NCI-H146 (cell line): Measurements from ENCODE around the gene FAM131C.

ENCODE experiments used
- DNase-seq: peaks from one replicate; lab custom pipeline; 2025; lab: John Stamatoyannopoulos, UW

The FAM131C gene

DNA sequence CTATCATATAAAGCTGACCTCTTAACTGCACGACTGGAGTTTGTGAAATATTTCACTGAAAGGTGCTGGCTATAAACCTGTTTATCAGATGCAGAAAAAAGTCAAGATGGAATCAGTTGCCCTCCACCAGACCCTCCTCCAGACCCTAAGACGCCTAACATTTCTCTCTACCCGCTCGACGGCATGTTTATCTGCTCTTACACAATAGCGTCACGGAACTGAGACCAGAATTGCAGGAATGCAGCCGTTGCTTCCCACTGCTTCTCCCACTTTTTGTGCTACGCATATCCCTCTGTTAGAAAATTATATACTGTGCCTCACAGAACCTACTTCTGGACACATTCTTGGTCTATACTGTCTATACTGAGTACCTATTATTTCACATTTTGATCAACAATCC is 28.2 kb upstream of the FAM131C start:
- no peak for DNase-seq

DNA sequence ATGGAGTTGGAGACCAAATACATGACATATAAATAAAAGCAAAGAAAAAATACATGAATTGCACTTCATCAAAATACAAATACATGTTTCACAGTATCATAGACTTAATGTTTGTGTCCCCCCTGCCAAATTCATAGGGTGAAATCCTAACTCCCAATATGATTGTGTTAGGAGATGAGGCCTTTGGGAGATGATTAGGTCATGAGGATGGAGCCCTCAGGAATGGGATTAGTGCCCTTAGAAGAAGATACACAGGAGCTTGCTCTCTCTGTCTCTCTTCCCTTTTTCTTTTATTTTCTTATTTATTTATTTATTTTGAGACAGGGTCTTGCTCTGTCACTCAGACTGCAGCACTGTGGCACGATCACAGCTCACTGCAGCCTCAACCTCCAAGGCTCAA is 26.0 kb upstream of the FAM131C start:
- DNase-seq: no peak

DNA sequence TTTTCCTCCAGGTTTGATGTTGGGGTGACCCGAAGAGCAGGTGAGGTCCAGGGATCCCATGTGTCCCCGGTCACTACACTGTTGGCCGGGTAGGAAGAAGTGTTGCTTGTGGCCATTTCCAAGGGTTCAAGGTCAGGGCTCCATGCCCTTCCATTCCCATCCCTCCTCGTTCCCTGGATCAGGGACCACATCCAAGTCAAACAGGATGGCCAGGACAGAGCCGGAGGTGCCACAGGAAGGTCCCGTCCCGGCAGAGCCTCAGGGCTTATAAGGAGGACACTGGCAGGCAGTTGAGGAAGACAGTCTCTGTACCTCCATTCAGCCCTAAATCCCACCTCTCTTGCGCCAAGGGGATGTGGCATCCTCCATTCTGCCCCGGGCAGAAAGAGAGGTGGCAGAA is 22.0 kb upstream of the FAM131C start:
- DNase-seq: no peak

DNA sequence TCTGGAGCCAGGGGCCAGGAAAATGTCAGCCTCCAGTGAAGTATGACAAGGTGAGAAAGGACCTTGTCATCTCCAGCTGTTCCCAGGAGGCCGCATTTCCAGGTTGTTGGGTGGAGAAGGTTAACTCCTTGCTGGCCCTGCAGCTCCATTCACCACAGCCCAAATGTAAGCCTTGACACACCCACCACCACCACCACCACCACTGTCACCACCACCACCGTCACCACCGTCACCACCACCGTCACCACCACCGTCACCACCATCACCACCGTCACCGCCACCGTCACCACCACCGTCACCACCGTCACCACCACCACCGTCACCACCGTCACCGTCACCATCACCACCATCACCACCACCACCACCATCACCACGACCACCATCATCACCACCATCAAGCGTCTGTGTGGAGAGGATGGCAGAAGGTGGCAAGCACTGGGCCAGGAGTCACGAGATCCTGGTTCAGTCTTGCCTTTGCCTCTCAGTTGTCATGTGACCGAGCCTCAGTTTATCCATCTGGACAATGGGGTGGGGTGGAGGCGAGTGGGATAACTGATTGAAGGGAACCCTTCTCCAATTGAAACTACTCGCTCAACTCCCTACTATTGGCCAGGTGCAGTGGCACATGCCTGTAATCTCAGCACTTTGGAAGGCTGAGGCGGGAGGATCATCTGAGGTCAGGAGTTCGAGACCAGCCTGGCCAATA is 21.2 kb upstream of the FAM131C start:
- DNase-seq: no peak

DNA sequence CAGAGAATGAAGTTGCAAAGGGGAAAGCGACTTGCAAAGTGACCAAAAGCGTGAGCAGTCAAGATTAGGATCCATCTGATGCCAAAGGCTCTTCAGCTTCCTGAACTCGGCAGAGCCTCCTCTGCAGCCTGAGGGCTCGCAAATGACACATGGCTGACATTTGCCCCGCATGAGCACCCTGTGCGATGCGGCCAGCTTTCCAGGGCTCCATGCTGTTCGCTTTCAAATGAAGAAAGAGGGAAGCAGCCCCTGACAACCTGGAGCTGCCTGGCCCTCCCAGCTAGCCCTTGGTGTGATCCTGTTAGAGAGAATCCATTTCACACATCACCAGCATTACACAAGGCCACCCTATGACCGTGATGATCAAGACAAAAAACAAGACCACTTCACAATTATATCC is 20.2 kb upstream of the FAM131C start:
- DNase-seq: no peak

DNA sequence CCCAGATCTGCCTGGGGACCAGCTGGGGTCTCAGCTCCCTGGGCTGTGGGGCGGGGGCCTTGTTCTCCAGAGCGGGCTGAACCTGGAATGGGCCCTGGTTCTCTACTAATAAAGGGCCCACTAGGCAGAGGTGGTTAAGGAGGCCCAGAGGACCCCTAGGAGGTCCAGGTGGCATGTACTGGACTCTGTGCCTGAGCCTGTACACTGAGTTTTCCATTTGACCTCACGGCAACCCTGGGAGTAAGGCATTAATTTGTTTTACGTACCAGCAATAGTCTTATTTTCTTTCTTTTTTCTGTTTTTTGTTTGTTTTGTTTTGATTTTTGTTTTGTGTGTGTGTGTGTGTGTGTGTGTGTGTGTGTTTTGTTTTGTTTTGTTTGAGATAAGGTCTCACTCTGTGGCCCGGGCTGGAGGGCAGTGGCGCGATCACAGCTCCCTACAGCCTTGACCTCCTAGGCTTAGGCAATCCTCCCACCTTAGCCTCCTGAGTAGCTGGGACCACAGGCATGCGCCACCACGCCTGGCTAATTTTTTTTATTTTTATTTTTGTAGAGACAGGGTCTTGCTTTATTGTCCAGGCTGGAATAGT is 19.6 kb upstream of the FAM131C start:
- no peak for DNase-seq

DNA sequence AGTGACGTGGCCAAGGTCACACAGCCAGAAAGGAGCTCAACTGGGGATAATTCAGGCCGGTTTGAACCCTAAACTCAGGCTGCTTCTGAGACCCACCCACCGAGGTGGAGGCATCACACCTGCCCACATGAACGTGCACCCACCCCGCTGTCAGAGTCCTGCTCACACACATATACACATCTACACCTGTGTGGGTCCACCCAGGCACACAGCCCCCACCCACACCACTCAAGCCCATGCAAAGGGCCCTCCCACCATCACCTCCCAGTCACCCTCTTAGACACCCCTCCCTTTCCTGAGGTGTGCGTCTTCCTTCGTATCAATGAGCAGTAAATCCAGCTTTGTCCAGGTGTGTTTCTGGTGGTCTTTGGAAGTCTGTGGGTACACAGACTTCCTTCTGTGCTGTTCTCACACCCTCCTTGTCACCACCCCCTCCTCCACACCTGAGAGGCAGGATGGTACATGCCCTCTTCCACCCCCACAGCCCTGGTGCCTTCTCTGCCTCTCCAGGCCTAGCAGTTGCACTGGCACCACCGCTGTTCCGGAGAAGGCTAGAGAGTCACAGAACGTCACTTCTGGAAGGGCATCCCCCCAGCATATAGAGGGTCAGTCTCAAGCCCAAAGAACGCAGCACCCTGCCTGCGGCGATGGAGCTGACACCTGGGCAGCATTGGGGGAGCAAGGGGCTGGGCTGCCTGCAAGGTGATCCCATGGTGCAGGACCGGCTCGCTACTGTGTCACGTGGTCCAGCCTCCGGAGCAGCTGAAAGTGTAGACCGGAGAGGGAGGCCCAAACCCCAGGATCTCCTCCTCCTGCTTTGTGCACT is 18.9 kb upstream of the FAM131C start:
- DNase-seq: no peak

DNA sequence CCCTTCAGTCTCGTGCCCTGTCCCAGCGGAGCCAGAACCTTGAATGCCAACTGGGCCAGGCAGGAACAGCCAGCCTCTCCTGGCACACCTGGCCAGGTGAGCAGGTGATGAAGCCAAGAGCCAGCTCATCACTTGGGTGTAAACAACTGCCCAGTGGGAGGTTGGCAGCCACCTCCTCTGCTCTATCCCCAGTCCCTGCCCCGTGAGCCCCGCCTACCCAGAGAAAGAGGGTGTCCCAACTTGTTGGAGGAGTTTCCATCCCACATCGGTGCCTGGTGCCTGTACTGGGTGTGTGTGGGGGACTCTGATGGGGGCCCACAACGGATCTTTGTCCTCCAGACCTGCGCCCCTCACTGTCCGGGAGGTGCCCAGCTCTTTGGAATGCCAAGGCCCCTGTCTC is 17.8 kb upstream of the FAM131C start:
- DNase-seq: peak; percentile 32

DNA sequence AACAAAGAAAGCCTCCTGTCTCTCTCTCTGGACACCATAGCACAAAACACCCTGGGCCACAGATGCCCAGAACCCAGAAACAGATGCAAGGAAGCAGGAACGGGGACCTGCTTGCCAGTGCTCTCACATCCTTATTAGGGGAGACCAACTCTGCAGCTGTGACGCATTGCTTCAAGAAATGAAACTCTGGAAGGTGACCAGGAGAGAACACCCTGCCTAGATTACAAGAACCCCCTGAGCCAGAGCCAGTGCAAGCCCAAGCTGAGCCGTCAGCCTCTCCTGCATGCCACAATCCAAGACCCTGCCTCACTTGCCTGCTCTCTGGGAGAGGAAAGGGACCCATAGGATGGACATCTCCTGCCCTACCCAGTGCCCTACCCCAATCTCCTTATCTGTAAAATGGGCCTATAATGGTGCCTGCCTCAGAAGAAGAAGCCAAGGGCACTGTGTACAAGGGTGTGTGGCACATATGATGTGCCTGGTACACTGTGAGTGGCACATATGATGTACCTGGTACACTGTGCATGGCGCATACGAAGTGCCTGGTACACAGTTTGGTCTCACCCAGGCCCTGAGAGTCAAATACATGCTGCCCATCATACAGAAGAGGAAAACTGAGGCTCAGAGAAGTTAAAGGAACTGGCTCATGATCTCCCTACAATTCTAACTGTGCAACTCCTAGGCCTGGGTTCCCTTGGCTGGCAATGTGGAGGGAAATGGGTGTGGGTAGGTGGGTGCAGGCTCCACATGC is 16.8 kb upstream of the FAM131C start:
- DNase-seq: no peak

DNA sequence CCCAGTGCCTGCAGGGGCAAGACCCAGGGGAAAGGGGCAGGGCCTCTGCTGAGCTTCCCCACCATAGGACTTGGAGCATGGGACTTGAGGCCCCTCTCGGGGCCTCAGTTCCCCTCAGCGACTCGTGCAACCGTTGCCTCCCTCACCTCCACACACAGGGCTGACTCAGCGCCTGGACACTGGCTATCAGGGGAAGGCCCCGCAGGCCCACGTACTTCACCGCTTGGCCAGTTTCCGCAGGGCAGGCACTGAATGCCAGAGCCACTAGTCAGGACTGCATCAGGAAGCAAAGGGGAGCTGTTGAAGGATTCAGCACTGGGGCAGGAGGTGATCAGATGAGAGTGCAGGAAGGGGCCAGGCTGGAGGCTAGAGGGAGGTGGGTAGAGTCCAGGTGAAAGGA is 15.5 kb upstream of the FAM131C start:
- DNase-seq: no peak

DNA sequence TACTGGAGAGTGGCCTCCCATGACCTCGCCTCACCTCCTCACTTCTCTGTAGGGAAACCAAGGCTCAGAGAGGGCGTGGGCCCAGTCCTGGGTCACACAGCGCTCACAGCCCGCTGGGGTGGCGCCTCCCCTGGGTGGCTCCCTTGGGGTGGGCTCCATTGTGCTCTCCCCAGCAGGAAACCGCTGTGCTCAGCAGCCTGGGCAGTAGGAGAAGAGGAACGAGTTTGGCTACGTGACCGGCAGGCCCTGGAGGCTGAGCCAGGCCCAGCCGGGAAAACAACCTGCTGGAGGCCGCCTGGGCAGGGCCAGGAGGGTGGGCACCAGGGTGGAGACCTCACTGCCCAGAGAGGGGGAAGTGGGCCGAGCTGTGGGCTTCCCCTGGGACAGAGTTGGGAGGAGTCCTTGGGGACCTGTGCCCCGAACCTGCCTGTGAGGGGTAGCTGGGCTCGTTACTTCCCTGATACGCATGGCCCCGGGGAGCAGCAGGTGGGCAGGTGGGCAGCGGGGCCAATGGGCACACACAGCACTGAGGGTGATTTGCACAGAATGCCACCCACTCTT is 15.0 kb upstream of the FAM131C start:
- DNase-seq: no peak

DNA sequence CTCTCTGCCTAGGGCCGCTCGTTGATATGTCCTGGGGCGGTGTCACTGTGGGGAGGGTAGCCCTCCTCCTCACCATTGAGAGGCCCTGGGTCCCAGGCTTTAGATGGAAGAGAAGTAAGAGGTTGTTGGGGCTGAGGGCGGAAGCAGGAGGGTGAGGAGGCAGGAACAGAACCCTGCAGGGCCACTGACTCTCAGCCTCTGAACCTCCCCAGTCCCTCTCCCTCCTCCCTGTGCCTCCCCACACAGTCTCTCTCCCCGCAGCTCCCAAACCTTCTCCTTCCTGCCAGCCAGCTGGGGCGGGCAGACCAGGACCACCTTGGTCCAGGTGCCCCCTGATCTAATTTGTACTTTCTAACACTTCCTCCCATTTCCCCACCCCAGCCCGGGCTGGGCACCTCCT is 14.3 kb upstream of the FAM131C start:
- DNase-seq: no peak

DNA sequence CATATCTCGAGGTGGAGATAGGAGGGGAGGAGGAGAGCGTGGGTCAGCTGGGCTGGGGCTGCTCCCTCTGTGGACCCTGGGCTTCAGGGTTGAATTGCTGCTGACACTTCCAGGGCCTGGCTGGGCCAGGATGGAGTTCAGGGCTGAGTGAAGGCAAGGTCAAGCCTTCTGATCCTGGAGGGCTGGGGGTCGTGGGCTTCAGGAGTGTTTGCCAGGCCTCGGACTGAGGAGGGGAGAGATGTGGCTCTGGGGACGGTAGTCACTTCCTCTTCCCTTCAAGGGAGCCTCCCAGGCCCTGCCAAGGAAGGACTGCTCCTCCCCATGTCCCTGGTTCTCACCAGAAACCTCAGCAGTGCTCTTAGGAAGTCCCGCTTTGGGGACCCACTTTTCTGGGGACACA is 12.1 kb upstream of the FAM131C start:
- no peak for DNase-seq

DNA sequence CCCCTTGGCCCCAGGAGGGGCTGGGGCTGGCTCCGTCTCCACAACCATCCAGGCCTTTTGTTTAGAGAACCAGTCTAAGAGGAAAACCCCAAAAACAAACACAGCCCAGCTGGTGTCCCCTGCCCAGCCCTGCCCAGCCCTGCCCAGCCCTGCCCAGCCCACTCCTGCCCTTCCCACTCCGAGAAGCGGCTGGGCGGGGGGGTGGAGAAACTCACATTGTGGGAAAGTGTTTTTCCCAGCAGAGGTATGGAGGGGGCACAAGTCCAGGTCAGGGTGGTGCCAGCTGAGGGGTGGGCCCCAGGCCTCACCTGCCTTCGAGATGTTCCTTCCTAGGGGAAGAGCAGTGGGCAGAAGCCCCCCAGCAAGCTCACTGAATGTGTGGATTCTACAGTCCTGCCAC is 10.0 kb upstream of the FAM131C start:
- DNase-seq: no peak

DNA sequence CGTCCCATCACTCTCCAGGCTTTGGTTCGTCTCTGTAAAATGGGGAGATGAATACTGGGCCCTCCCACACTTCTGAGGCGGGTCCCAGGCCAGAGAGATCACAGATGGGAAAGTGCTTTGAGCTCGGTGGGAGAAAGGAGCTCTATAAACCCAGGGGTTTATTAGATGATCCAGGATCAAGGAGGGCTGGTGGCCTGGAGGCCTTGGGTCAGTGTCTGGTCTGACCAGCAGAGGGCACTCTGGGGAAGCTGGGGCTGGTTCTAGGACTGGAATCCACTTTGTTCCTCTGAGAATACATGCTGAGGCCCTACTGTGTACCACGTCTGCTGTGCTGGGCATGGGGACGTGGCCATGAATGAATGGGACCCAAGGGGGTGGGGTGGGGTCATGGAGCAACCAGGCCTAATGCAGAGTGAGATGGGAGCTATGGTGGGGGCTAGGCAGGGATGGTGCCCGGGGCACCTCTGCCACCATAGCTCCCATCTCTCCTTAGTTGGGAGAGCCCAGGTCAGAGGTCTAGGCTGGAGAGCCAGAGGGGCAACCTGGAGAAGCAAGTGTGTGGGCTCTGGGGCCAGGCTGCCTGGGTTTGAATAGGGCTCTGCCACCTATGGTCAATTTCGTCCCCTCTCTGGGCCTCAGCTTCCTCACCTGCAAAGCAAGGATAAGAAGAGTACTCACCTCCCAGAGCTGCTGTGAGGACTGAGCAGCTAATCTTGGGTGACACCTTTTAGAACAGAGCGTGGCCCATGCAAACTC is 9.0 kb upstream of the FAM131C start:
- DNase-seq: peak; percentile 19

DNA sequence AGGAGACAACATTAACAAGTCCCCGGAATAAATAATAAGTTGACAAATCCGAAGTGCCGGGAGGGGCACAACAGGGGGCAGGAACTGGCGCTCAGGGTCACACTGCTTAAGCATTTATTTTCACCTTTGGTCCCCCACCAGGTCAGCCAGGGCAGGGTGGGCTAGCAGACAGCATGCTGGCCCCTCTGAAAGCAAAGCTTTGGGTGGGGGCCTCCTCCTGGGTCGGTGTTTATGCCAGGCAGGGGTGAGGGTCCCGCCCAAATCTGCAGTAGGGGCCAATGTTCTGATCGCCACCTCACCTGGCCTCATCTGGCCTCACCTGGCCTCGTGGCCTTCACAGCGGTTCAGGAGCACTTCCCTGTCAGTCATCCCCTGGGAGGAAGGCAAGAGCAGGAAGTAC is 8.2 kb upstream of the FAM131C start:
- no peak for DNase-seq

DNA sequence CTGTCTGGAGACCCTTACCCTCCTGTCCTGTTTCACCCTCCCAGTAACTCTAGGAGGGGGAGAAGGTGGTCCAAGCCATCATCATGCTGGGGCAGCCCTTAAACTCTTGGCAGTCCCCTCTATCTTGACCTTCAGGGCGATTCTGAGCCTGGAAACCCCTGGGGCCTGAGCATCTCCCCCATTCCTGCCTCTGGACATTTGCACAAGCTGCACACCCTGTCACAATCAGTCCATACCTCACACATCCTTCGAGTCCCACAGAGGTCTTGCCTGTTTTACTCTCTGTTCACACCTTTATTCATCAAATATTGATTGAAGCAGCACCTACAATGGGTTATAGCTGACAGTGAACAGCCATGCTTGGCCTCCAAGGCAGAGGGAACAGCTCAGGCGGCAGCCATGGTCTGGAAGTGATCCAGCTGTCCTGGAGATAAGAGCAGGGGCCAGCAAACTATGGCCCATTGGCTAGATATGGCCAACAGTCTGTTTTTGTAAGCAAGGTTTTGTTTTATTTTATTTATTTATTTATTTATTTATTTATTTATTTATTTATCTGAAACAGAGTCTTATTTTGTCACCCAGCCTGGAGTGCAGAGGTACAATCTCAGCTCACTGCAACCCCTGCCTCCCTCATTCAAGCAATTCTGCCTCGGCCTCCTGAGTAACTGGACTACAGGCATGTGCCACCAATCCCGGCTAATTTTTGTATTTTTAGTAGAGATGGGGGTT is 7.1 kb upstream of the FAM131C start:
- DNase-seq: no peak

DNA sequence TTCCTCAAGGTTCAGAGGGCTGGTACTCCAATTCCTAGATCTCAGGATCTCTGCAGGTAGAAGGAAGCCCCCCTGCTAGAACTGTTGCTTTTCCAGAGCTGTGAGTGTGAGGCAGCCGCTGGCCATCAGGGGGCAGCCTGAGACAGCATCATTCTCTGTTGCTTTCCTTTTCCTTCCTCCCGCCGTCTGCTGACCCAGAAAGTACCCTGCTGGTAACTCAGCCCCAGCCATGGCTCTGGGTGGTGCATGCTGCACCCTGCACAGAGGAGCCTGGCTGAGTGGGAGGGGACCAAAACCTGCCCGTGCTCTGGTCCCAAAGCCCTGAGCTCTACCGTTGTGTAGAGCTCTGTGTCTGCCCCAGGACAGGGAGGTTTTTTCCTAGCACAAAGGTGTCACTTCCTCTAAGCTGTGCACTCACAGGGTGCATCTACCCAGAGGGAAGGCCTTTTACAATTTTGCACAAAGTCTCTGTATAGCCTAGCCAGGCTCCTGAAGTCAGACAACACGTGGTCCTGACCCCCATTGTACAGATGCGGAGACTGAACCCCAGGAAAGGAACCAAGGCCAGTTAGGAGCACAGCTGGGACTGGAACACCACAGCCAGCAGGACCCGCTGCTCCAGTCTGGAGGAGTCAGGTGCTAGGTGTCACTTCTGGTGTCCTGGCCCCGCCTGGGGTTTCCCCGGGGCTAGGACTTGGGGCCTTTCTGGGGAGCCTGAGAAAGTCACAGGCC is 5.6 kb upstream of the FAM131C start:
- peak; percentile 58 for DNase-seq

DNA sequence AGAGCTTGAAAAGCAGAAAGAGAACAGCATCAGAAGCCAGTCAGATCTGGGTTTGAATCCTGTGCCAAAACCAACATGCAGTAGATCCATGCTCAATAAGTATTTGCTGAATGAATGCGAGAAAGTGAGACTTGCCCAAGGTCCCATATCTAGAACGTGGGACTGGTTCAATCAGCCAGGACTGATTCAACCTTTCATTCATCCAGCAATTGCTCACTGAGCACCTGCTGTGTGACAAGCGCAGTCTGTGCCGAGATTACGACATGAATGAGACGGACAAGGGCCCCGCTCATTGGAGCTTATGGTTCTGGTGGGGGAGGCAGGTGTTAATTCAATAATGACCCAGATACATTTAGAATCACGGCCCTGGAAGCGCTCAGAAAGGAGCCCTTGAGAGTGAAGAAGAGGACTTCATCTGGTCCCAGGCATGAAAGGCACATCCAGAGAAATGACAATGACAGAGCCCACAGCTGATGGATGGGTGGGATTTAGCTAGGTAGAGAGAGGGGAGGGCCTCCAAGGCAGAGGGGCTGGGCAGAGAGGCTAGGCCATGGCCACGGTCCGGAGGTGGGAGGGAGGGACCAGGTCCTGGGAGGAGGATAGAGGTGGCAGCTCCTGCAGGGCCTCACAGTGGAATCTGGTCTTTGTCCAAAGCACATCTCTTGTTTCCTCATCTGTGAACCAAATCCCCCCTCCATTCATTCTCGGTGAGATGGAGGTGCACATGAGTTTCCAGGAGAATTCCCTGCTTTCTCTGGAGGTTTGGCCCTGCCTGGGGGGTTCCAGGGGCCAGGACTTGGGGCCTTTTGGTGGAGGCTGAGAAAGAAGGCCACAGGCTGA is 4.2 kb upstream of the FAM131C start:
- DNase-seq: no peak
